Measurements from ENCODE around the gene TIMM21.

TIMM21 gene

GRCh38 chr18:74123200-74123599, 25.1 kb upstream of the TIMM21 start:
- Histone ChIP-seq H2BK120ac (ENCODE audit: low read depth, low read length) (no peak overlapping the region), H3K36me3 (ENCODE audit: control insufficient read depth in 1 of 2, insufficient read depth in 2 of 2, low read depth in 1 of 2, low read length in 2 of 2) (no peaks in the 10 kb centered on the region), H3K9me3 (ENCODE audit: control insufficient read depth, low read length) (no peaks in the 10 kb centered on the region), H3K4ac (ENCODE audit: low read depth in 1 of 2, low read length in 2 of 2) (no peak overlapping the region), H3K9ac (ENCODE audit: low read length) (no peak overlapping the region), H3K4me2 (ENCODE audit: low read length, poor library complexity, severe bottlenecking) (no peak overlapping the region), H2AFZ (ENCODE audit: low read depth, low read length) (no peak overlapping the region), H4K91ac (ENCODE audit: low read length) (no peak overlapping the region), H3K4me1 (ENCODE audit: control insufficient read depth, insufficient read depth, low read depth, low read length) (no peaks in the 10 kb centered on the region), H3K27me3 (ENCODE audit: control insufficient read depth in 1 of 2, insufficient read depth in 1 of 2, low read length in 2 of 2) (peaks cover 10 to 38% of the 10 kb centered on the region in 2 experiments), H3K4me3 (ENCODE audit: insufficient read depth in 1 of 2, low read depth in 1 of 2, low read length in 2 of 2) (no peak overlapping the region), H4K8ac (ENCODE audit: low read length) (no peak overlapping the region), H3K27ac (ENCODE audit: low read length, poor library complexity, severe bottlenecking) (no peak overlapping the region), H2AK5ac (ENCODE audit: low read length, severe bottlenecking) (no peak overlapping the region), H2BK15ac (ENCODE audit: low read depth, poor library complexity, severe bottlenecking) (no peak overlapping the region), H2BK5ac (ENCODE audit: low read depth, low read length, poor library complexity, severe bottlenecking) (no peak overlapping the region), H3K23ac (ENCODE audit: low read length in 2 of 2) (no peak overlapping the region), H2BK12ac (ENCODE audit: low read length in 2 of 2) (no peak overlapping the region), H3K14ac (ENCODE audit: low read length in 2 of 2) (no peak overlapping the region), H3K79me1 (replicated peaks; ENCODE audit: low read length, poor library complexity, severe bottlenecking) (no peaks in the 10 kb centered on the region), H3K18ac (ENCODE audit: low read depth in 1 of 2, low read length in 2 of 2) (no peak overlapping the region)
- 100% methylated on average over 5 of the region's 6 CpGs for whole genome bisulfite sequencing
- no peak for DNase-seq

GRCh38 chr18:74124642-74125041, 23.7 kb upstream of the TIMM21 start:
- no peak overlapping the region for H3K27ac ChIP-seq (ENCODE audit: low read length, poor library complexity, severe bottlenecking)
- H3K23ac ChIP-seq (ENCODE audit: low read length in 2 of 2), result no peak overlapping the region
- H3K4me2 ChIP-seq (ENCODE audit: low read length, poor library complexity, severe bottlenecking), result no peak overlapping the region
- no peak overlapping the region for H4K8ac ChIP-seq (ENCODE audit: low read length)
- H2BK5ac ChIP-seq (ENCODE audit: low read depth, low read length, poor library complexity, severe bottlenecking), result no peak overlapping the region
- no peak overlapping the region for H2BK120ac ChIP-seq (ENCODE audit: low read depth, low read length)
- no peak overlapping the region for H2AFZ ChIP-seq (ENCODE audit: low read depth, low read length)
- H3K9ac ChIP-seq (ENCODE audit: low read length), result no peak overlapping the region
- no peak overlapping the region for H2AK5ac ChIP-seq (ENCODE audit: low read length, severe bottlenecking)
- H3K14ac ChIP-seq (ENCODE audit: low read length in 2 of 2), result no peak overlapping the region
- H3K4me1 ChIP-seq (ENCODE audit: control insufficient read depth, insufficient read depth, low read depth, low read length), result no peaks in the 10 kb centered on the region
- H3K4me3 ChIP-seq (ENCODE audit: insufficient read depth in 1 of 2, low read depth in 1 of 2, low read length in 2 of 2), result no peak overlapping the region
- no peak overlapping the region for H4K91ac ChIP-seq (ENCODE audit: low read length)
- H2BK15ac ChIP-seq (ENCODE audit: low read depth, poor library complexity, severe bottlenecking), result no peak overlapping the region
- 67% methylated on average over 1 of the region's 1 CpG for WGBS
- no peaks in the 10 kb centered on the region for H3K9me3 ChIP-seq (ENCODE audit: control insufficient read depth, low read length)
- DNase-seq, result no peak
- H3K27me3 ChIP-seq (ENCODE audit: control insufficient read depth in 1 of 2, insufficient read depth in 1 of 2, low read length in 2 of 2), result peaks cover 10 to 40% of the 10 kb centered on the region in 2 experiments
- H3K36me3 ChIP-seq (ENCODE audit: control insufficient read depth in 1 of 2, insufficient read depth in 2 of 2, low read depth in 1 of 2, low read length in 2 of 2), result no peaks in the 10 kb centered on the region
- no peaks in the 10 kb centered on the region for H3K79me1 ChIP-seq (replicated peaks; ENCODE audit: low read length, poor library complexity, severe bottlenecking)
- no peak overlapping the region for H3K18ac ChIP-seq (ENCODE audit: low read depth in 1 of 2, low read length in 2 of 2)
- H2BK12ac ChIP-seq (ENCODE audit: low read length in 2 of 2), result no peak overlapping the region
- no peak overlapping the region for H3K4ac ChIP-seq (ENCODE audit: low read depth in 1 of 2, low read length in 2 of 2)

- Histone ChIP-seq H3K9ac (ENCODE audit: low read length) (no peak overlapping the region), H3K18ac (ENCODE audit: low read depth in 1 of 2, low read length in 2 of 2) (no peak overlapping the region), H3K36me3 (ENCODE audit: control insufficient read depth in 1 of 2, insufficient read depth in 2 of 2, low read depth in 1 of 2, low read length in 2 of 2) (no peaks in the 10 kb centered on the region), H3K79me1 (replicated peaks; ENCODE audit: low read length, poor library complexity, severe bottlenecking) (no peaks in the 10 kb centered on the region), H4K8ac (ENCODE audit: low read length) (no peak overlapping the region), H3K4me3 (ENCODE audit: insufficient read depth in 1 of 2, low read depth in 1 of 2, low read length in 2 of 2) (no peak overlapping the region), H2BK120ac (ENCODE audit: low read depth, low read length) (no peak overlapping the region), H3K9me3 (ENCODE audit: control insufficient read depth, low read length) (no peaks in the 10 kb centered on the region), H2AFZ (ENCODE audit: low read depth, low read length) (no peak overlapping the region), H2BK15ac (ENCODE audit: low read depth, poor library complexity, severe bottlenecking) (no peak overlapping the region), H3K27ac (ENCODE audit: low read length, poor library complexity, severe bottlenecking) (no peak overlapping the region), H2BK12ac (ENCODE audit: low read length in 2 of 2) (no peak overlapping the region), H2AK5ac (ENCODE audit: low read length, severe bottlenecking) (no peak overlapping the region), H4K91ac (ENCODE audit: low read length) (no peak overlapping the region), H3K23ac (ENCODE audit: low read length in 2 of 2) (no peak overlapping the region), H3K27me3 (ENCODE audit: control insufficient read depth in 1 of 2, insufficient read depth in 1 of 2, low read length in 2 of 2) (peaks cover 10 to 37% of the 10 kb centered on the region in 2 experiments), H3K4me1 (ENCODE audit: control insufficient read depth, insufficient read depth, low read depth, low read length) (no peaks in the 10 kb centered on the region), H3K14ac (ENCODE audit: low read length in 2 of 2) (no peak overlapping the region), H3K4me2 (ENCODE audit: low read length, poor library complexity, severe bottlenecking) (no peak overlapping the region), H2BK5ac (ENCODE audit: low read depth, low read length, poor library complexity, severe bottlenecking) (no peak overlapping the region), H3K4ac (ENCODE audit: low read depth in 1 of 2, low read length in 2 of 2) (no peak overlapping the region)
- 65% methylated on average over 9 of the region's 10 CpGs for WGBS
- no peak for DNase-seq
Measured at GRCh38 chr18:74126684-74127655, 21.4 kb upstream of the TIMM21 start.

- H4K91ac ChIP-seq (ENCODE audit: low read length), result no peak overlapping the region
- H3K4me2 ChIP-seq (ENCODE audit: low read length, poor library complexity, severe bottlenecking), result no peak overlapping the region
- peaks cover 10 to 37% of the 10 kb centered on the region in 2 experiments for H3K27me3 ChIP-seq (ENCODE audit: control insufficient read depth in 1 of 2, insufficient read depth in 1 of 2, low read length in 2 of 2)
- no peak overlapping the region for H2AFZ ChIP-seq (ENCODE audit: low read depth, low read length)
- H3K9ac ChIP-seq (ENCODE audit: low read length), result no peak overlapping the region
- H3K36me3 ChIP-seq (ENCODE audit: control insufficient read depth in 1 of 2, insufficient read depth in 2 of 2, low read depth in 1 of 2, low read length in 2 of 2), result no peaks in the 10 kb centered on the region
- DNase-seq, result no peak
- 91% methylated on average over 3 of the region's 3 CpGs for WGBS
- H2BK12ac ChIP-seq (ENCODE audit: low read length in 2 of 2), result no peak overlapping the region
- H2AK5ac ChIP-seq (ENCODE audit: low read length, severe bottlenecking), result no peak overlapping the region
- no peaks in the 10 kb centered on the region for H3K9me3 ChIP-seq (ENCODE audit: control insufficient read depth, low read length)
- H2BK120ac ChIP-seq (ENCODE audit: low read depth, low read length), result no peak overlapping the region
- no peak overlapping the region for H2BK5ac ChIP-seq (ENCODE audit: low read depth, low read length, poor library complexity, severe bottlenecking)
- no peak overlapping the region for H3K27ac ChIP-seq (ENCODE audit: low read length, poor library complexity, severe bottlenecking)
- no peak overlapping the region for H4K8ac ChIP-seq (ENCODE audit: low read length)
- no peak overlapping the region for H3K4me3 ChIP-seq (ENCODE audit: insufficient read depth in 1 of 2, low read depth in 1 of 2, low read length in 2 of 2)
- H3K79me1 ChIP-seq (replicated peaks; ENCODE audit: low read length, poor library complexity, severe bottlenecking), result no peaks in the 10 kb centered on the region
- no peak overlapping the region for H3K18ac ChIP-seq (ENCODE audit: low read depth in 1 of 2, low read length in 2 of 2)
- H3K4me1 ChIP-seq (ENCODE audit: control insufficient read depth, insufficient read depth, low read depth, low read length), result no peaks in the 10 kb centered on the region
- H3K14ac ChIP-seq (ENCODE audit: low read length in 2 of 2), result no peak overlapping the region
- H3K23ac ChIP-seq (ENCODE audit: low read length in 2 of 2), result no peak overlapping the region
- no peak overlapping the region for H3K4ac ChIP-seq (ENCODE audit: low read depth in 1 of 2, low read length in 2 of 2)
- no peak overlapping the region for H2BK15ac ChIP-seq (ENCODE audit: low read depth, poor library complexity, severe bottlenecking)
Measured at GRCh38 chr18:74128159-74128558, 20.2 kb upstream of the TIMM21 start.

Measured in mesenchymal stem cell (in vitro differentiated cells and primary cell).